ENCODE measurements around the gene PCDHGA11. TPM values are rescaled to one million over a fixed set of nuclear protein-coding genes. Genes with fewer than 3 reads are reported as not detected.

Gene PCDHGA11
- total RNA-seq, 2 experiments from 2014 or later: 0.05 TPM; not detected in 1

Other genes starting within 250 kb of the PCDHGA11 start
- not detected for gene PCDHB7, start 248.4 kb upstream of the PCDHGA11 start, total RNA-seq
- gene PCDHB8, start 243.3 kb upstream of the PCDHGA11 start, total RNA-seq: not detected
- not detected for gene PCDHB16, start 238.7 kb upstream of the PCDHGA11 start, total RNA-seq
- not detected for gene PCDHB9, start 233.9 kb upstream of the PCDHGA11 start, total RNA-seq
- not detected for gene PCDHB10, start 228.7 kb upstream of the PCDHGA11 start, total RNA-seq
- gene PCDHB11, start 221.4 kb upstream of the PCDHGA11 start, total RNA-seq: not detected
- not detected for gene PCDHB12, start 212.3 kb upstream of the PCDHGA11 start, total RNA-seq
- gene PCDHB13, start 207.1 kb upstream of the PCDHGA11 start, total RNA-seq: not detected
- gene PCDHB14, start 197.7 kb upstream of the PCDHGA11 start, total RNA-seq: not detected
- not detected for gene PCDHB15, start 175.7 kb upstream of the PCDHGA11 start, total RNA-seq
- gene SLC25A2, start 117.0 kb upstream of the PCDHGA11 start, total RNA-seq: 1 to 10 TPM in 1 of 2 experiments, under 1 TPM in 1; 0.45 to 1.1 TPM
- 10 to 100 TPM; 73.2 to 73.7 TPM for gene TAF7, start 100.3 kb upstream of the PCDHGA11 start, total RNA-seq
- not detected for gene PCDHGA1, start 90.5 kb upstream of the PCDHGA11 start, total RNA-seq
- not detected for gene PCDHGA2, start 82.3 kb upstream of the PCDHGA11 start, total RNA-seq
- not detected for gene PCDHGA3, start 77.2 kb upstream of the PCDHGA11 start, total RNA-seq
- gene PCDHGB1, start 71.0 kb upstream of the PCDHGA11 start, total RNA-seq: not detected
- gene PCDHGA4, start 66.0 kb upstream of the PCDHGA11 start, total RNA-seq: under 1 TPM; 0.10 to 0.14 TPM
- gene PCDHGB2, start 61.1 kb upstream of the PCDHGA11 start, total RNA-seq: under 1 TPM in 1 of 2 experiments, not detected in 1; 0.12 TPM
- not detected for gene PCDHGA5, start 56.9 kb upstream of the PCDHGA11 start, total RNA-seq
- gene PCDHGB3, start 50.8 kb upstream of the PCDHGA11 start, total RNA-seq: under 1 TPM; 0.10 to 0.14 TPM
- gene PCDHGA6, start 47.2 kb upstream of the PCDHGA11 start, total RNA-seq: under 1 TPM; 0.10 to 0.12 TPM
- gene PCDHGA7, start 38.3 kb upstream of the PCDHGA11 start, total RNA-seq: not detected
- gene PCDHGB4, start 33.4 kb upstream of the PCDHGA11 start, total RNA-seq: not detected
- gene PCDHGA8, start 28.4 kb upstream of the PCDHGA11 start, total RNA-seq: under 1 TPM in 1 of 2 experiments, not detected in 1; 0.05 TPM
- gene PCDHGB5, start 23.1 kb upstream of the PCDHGA11 start, total RNA-seq: under 1 TPM in 1 of 2 experiments, not detected in 1; 0.08 TPM
- under 1 TPM in 1 of 2 experiments, not detected in 1; 0.08 TPM for gene PCDHGA9, start 18.3 kb upstream of the PCDHGA11 start, total RNA-seq
- gene PCDHGB6, start 13.0 kb upstream of the PCDHGA11 start, total RNA-seq: under 1 TPM in 1 of 2 experiments, not detected in 1; 0.05 TPM
- gene PCDHGA10, start 8.1 kb upstream of the PCDHGA11 start, total RNA-seq: under 1 TPM; 0.05 TPM
- gene PCDHGB7, start 3.4 kb upstream of the PCDHGA11 start, total RNA-seq: under 1 TPM in 1 of 2 experiments, not detected in 1; 0.08 TPM
- gene PCDHGA12, start 9.5 kb downstream of the PCDHGA11 start, total RNA-seq: not detected
- not detected for gene PCDHGC3, start 54.9 kb downstream of the PCDHGA11 start, total RNA-seq
- not detected for gene PCDHGC4, start 64.0 kb downstream of the PCDHGA11 start, total RNA-seq
- not detected for gene PCDHGC5, start 68.0 kb downstream of the PCDHGA11 start, total RNA-seq
- 100 to 1,000 TPM; 245 to 254 TPM for gene DIAPH1, start 197.9 kb downstream of the PCDHGA11 start, total RNA-seq
- 10 to 100 TPM; 67.0 to 69.4 TPM for gene HDAC3, start 215.8 kb downstream of the PCDHGA11 start, total RNA-seq
- 10 to 100 TPM; 22.9 to 25.3 TPM for gene RELL2, start 215.9 kb downstream of the PCDHGA11 start, total RNA-seq
- 10 to 100 TPM; 61.7 to 64.8 TPM for gene FCHSD1, start 230.4 kb downstream of the PCDHGA11 start, total RNA-seq

Data from activated naive CD4-positive, alpha-beta T cell treated with anti-CD3 and anti-CD28 coated beads, Interleukin-2, amount 10 ng/mL, durations not matched to agents 5 hours and 36 hours (primary cell).